HG03460 (cell line): ENCODE measurements around the gene FGF4.
"Not testable (repeated sequence)": the region's sequence is repeated elsewhere in the genome, so short reads cannot be mapped to it uniquely, and the experiment has no call there.

Experiments used
- ATAC-seq: cut with Tn5 transposase; IDR thresholded peaks from one replicate; pipeline ENCODE4 v1.9.1; 2021; ENCODE audit not compliant: unreplicated experiment

FGF4 gene

GRCh38 chr11:69774354-69775162 lies 583 bp downstream of the FGF4 start:
- no peak for ATAC-seq

GRCh38 chr11:69773626-69774353 lies 1.4 kb downstream of the FGF4 start:
- no peak for ATAC-seq

- no peak for ATAC-seq
Measured at GRCh38 chr11:69771466-69771865, 3.7 kb downstream of the FGF4 start.

GRCh38 chr11:69770540-69770939 lies 4.6 kb downstream of the FGF4 start:
- no peak for ATAC-seq

- no peak for ATAC-seq
Measured at GRCh38 chr11:69765498-69765995, 9.6 kb downstream of the FGF4 start.

GRCh38 chr11:69764918-69765317 lies 10.2 kb downstream of the FGF4 start:
- ATAC-seq = not testable (repeated sequence)

- ATAC-seq = no peak
Measured at GRCh38 chr11:69760319-69760718, 14.8 kb downstream of the FGF4 start.

GRCh38 chr11:69752890-69753289 lies 22.3 kb downstream of the FGF4 start:
- no peak for ATAC-seq

DNA sequence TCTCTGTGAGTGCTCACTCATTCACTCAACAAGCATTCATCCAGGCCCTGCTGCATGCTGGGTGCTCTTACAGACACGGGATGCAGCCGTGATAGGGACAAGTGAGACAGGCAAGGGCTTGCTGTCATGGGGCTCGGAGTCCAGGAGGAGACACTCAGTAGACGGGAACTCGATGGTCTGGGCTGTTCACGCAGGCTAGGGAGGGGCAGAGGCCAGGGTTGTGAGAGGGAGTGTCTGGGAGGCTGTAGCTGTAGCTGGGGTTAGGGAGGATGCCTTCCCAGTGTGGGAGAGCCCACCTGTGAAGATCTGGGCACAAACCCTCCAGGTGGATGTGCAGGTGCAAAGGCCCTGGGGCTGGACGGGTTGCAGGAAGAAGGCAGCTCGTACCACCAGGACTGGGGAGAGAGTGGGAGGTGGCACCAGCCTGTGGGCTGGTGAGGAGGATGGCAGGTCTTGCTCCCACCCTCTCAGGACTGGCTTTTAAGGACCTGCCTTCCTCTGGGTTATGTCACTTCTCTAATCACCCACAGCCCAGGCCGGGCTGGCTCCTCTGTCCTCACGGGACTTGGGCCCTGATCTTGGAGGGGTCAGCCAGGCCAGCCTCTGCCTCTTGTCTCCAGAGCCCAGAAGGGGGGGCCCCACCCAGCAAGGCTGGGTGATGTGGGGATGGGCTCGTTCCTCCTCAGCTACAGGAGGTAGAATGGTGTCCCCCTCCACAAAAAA lies 24.1 kb downstream of the FGF4 start:
- no peak for ATAC-seq

GRCh38 chr11:69750108-69750850 lies 24.9 kb downstream of the FGF4 start:
- no peak for ATAC-seq

GRCh38 chr11:69748637-69749036 lies 26.5 kb downstream of the FGF4 start:
- ATAC-seq = no peak

GRCh38 chr11:69746752-69747742 lies 28.1 kb downstream of the FGF4 start:
- ATAC-seq = no peak

DNA sequence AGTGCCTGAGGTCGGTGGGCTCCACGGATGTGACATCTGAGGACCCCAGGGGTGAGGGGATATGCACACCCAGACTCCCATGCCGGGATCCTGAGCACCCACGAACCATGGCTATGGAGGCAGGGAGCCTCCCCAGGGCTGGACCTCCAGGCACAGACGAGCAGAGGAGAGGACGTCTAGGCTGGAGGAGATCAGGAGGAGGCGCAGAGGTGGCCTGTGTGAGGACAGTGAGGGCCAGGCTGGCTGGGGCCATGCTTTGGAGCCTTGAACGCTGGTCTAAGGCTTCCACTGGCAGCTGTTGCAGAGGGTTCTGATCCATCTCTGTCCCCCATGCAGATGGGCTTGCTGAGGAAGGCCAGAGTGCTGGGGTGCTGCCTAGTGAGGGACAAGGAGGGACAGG lies 29.0 kb downstream of the FGF4 start:
- no peak for ATAC-seq

GRCh38 chr11:69745201-69745600 lies 29.9 kb downstream of the FGF4 start:
- no peak for ATAC-seq

- no peak for ATAC-seq
Measured at GRCh38 chr11:69744435-69744834, 30.7 kb downstream of the FGF4 start.

GRCh38 chr11:69734841-69735240 lies 40.3 kb downstream of the FGF4 start:
- ATAC-seq = no peak

DNA sequence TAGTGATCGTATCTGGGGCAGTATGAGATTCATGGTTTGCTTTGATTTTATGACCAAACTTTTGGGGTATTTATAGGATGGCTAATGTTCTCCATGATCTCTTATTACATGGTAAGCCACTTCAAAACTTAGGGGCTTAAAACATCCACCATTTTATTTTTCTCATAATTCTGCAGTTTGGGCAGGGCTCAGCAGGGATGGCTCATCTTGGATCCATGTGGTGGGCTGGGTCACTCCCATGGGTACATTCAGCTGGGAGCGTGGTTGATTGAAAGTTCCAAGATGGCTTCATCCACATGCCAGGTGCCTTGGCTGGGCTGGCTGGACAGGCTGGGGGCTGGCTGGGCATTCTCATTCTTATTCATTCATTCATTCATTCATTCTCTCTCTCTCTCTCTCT lies 40.8 kb downstream of the FGF4 start:
- no peak for ATAC-seq

GRCh38 chr11:69732910-69733309 lies 42.2 kb downstream of the FGF4 start:
- ATAC-seq = no peak

GRCh38 chr11:69731110-69731509 lies 44.0 kb downstream of the FGF4 start:
- no peak for ATAC-seq

GRCh38 chr11:69730500-69730899 lies 44.6 kb downstream of the FGF4 start:
- ATAC-seq = no peak
